ENCODE data around the gene GPR4. TPM values are rescaled to one million over a fixed set of nuclear protein-coding genes. Genes with fewer than 3 reads are reported as not detected.

Gene GPR4
- total and polyA plus RNA-seq, 2 donors, result 0.32 to 3.7 TPM

- H3K36me3 ChIP-seq (ENCODE audit: insufficient read depth), result no peaks in the 10 kb centered on the region
- WGBS, result 85% methylated on average over 4 of the region's 4 CpGs
These were observed 12.2 kb downstream of the GPR4 start for GRCh38 chr19:45589768-45590167.

GRCh38 chr19:45587873-45588272 is 14.1 kb downstream of the GPR4 start:
- Histone ChIP-seq H3K36me3 (ENCODE audit: insufficient read depth) (no peaks in the 10 kb centered on the region), H3K4me3 (ENCODE audit: low read depth, low read length) (no peak overlapping the region), H3K4me1 (ENCODE audit: insufficient read depth) (no peaks in the 10 kb centered on the region), H3K27ac (ENCODE audit: low read depth) (no peak overlapping the region)
- 59% methylated on average over 4 of the region's 4 CpGs for WGBS
- DNase-seq (ENCODE audit: extremely low spot score), result no peak

More at GRCh38 chr19:45589768-45590167, 12.2 kb downstream of the GPR4 start:
- H3K4me3 ChIP-seq (ENCODE audit: low read depth, low read length), result no peak overlapping the region
- H3K27ac ChIP-seq (ENCODE audit: low read depth), result no peak overlapping the region
- no peak for DNase-seq (ENCODE audit: extremely low spot score)
- H3K4me1 ChIP-seq (ENCODE audit: insufficient read depth), result no peaks in the 10 kb centered on the region

- H3K27ac ChIP-seq (ENCODE audit: low read depth), result peak overlapping the region; percentile 87
- no peak for DNase-seq (ENCODE audit: extremely low spot score)
- 24% methylated on average over 7 of the region's 7 CpGs for WGBS
- peak overlapping the region; percentile 43 for H3K4me3 ChIP-seq (ENCODE audit: low read depth, low read length)
- no peaks in the 10 kb centered on the region for H3K36me3 ChIP-seq (ENCODE audit: insufficient read depth)
- H3K4me1 ChIP-seq (ENCODE audit: insufficient read depth), result no peaks in the 10 kb centered on the region
These were observed 16.8 kb downstream of the GPR4 start for GRCh38 chr19:45585158-45585577.

GRCh38 chr19:45584332-45585157 is 17.5 kb downstream of the GPR4 start, which contains the start of gene OPA3:
OPA3 (minus strand) TSS chr19:45584802; CDS start chr19:45584764, 38 bp downstream.
- peak within 1 kb of the TSS; percentile 91 for H3K27ac ChIP-seq (ENCODE audit: low read depth)
- under 1% methylated on average over 63 of the region's 63 CpGs for WGBS
- no peaks in the 10 kb centered on the region for H3K4me1 ChIP-seq (ENCODE audit: insufficient read depth)
- H3K36me3 ChIP-seq (ENCODE audit: insufficient read depth), result no peaks in the 10 kb centered on the region
- peak within 1 kb of the TSS; percentile 49 for H3K4me3 ChIP-seq (ENCODE audit: low read depth, low read length)
- peak; percentile 99 for DNase-seq (ENCODE audit: extremely low spot score)

GRCh38 chr19:45581576-45581975 is 20.4 kb downstream of the GPR4 start:
- no peak for DNase-seq (ENCODE audit: extremely low spot score)
- Histone ChIP-seq H3K36me3 (ENCODE audit: insufficient read depth) (no peaks in the 10 kb centered on the region), H3K4me3 (ENCODE audit: low read depth, low read length) (no peak overlapping the region), H3K27ac (ENCODE audit: low read depth) (no peak overlapping the region), H3K4me1 (ENCODE audit: insufficient read depth) (peaks cover 2% of the 10 kb centered on the region)
- 92% methylated on average over 7 of the region's 7 CpGs for WGBS

- Histone ChIP-seq H3K4me3 (ENCODE audit: low read depth, low read length) (no peak overlapping the region), H3K36me3 (ENCODE audit: insufficient read depth) (no peaks in the 10 kb centered on the region), H3K4me1 (ENCODE audit: insufficient read depth) (peaks cover 3% of the 10 kb centered on the region), H3K27ac (ENCODE audit: low read depth) (no peak overlapping the region)
- no peak for DNase-seq (ENCODE audit: extremely low spot score)
- WGBS, result 36% methylated on average over 5 of the region's 5 CpGs
These were observed 23.2 kb downstream of the GPR4 start for GRCh38 chr19:45578861-45579260.

GRCh38 chr19:45577111-45577905 is 24.7 kb downstream of the GPR4 start:
- no peaks in the 10 kb centered on the region for H3K36me3 ChIP-seq (ENCODE audit: insufficient read depth)
- no peak overlapping the region for H3K27ac ChIP-seq (ENCODE audit: low read depth)
- H3K4me1 ChIP-seq (ENCODE audit: insufficient read depth), result peaks cover 3% of the 10 kb centered on the region
- WGBS, result 34% methylated on average over 11 of the region's 11 CpGs
- peak; percentile 46 for DNase-seq (ENCODE audit: extremely low spot score)
- no peak overlapping the region for H3K4me3 ChIP-seq (ENCODE audit: low read depth, low read length)

- no peak for DNase-seq (ENCODE audit: extremely low spot score)
- Histone ChIP-seq H3K27ac (ENCODE audit: low read depth) (no peak overlapping the region), H3K4me1 (ENCODE audit: insufficient read depth) (peaks cover 3% of the 10 kb centered on the region), H3K4me3 (ENCODE audit: low read depth, low read length) (no peak overlapping the region), H3K36me3 (ENCODE audit: insufficient read depth) (no peaks in the 10 kb centered on the region)
- WGBS, result 45% methylated on average over 3 of the region's 3 CpGs
These were observed 25.3 kb downstream of the GPR4 start for GRCh38 chr19:45576682-45577081.

- WGBS, result 89% methylated on average over 5 of the region's 5 CpGs
- H3K4me1 ChIP-seq (ENCODE audit: insufficient read depth), result peaks cover 3% of the 10 kb centered on the region
- H3K36me3 ChIP-seq (ENCODE audit: insufficient read depth), result no peaks in the 10 kb centered on the region
- no peak overlapping the region for H3K27ac ChIP-seq (ENCODE audit: low read depth)
- no peak overlapping the region for H3K4me3 ChIP-seq (ENCODE audit: low read depth, low read length)
- DNase-seq (ENCODE audit: extremely low spot score), result no peak
These were observed 26.8 kb downstream of the GPR4 start for GRCh38 chr19:45575216-45575615.

GRCh38 chr19:45574526-45574925 is 27.5 kb downstream of the GPR4 start:
- 84% methylated on average over 4 of the region's 4 CpGs for WGBS
- Histone ChIP-seq H3K4me3 (ENCODE audit: low read depth, low read length) (no peak overlapping the region), H3K4me1 (ENCODE audit: insufficient read depth) (peaks cover 3% of the 10 kb centered on the region)

GRCh38 chr19:45571457-45572220 is 30.4 kb downstream of the GPR4 start:
- DNase-seq (ENCODE audit: extremely low spot score), result no peak
- Histone ChIP-seq H3K4me3 (ENCODE audit: low read depth, low read length) (no peak overlapping the region), H3K36me3 (ENCODE audit: insufficient read depth) (no peaks in the 10 kb centered on the region), H3K4me1 (ENCODE audit: insufficient read depth) (peaks cover 2% of the 10 kb centered on the region), H3K27ac (ENCODE audit: low read depth) (no peak overlapping the region)
- WGBS, result 81% methylated on average over 8 of the region's 8 CpGs

More at GRCh38 chr19:45574526-45574925, 27.5 kb downstream of the GPR4 start:
- Histone ChIP-seq H3K27ac (ENCODE audit: low read depth) (no peak overlapping the region), H3K36me3 (ENCODE audit: insufficient read depth) (no peaks in the 10 kb centered on the region)
- DNase-seq (ENCODE audit: extremely low spot score), result no peak

GRCh38 chr19:45569619-45570421 is 32.2 kb downstream of the GPR4 start:
- no peak overlapping the region for H3K27ac ChIP-seq (ENCODE audit: low read depth)
- DNase-seq (ENCODE audit: extremely low spot score), result no peak
- H3K36me3 ChIP-seq (ENCODE audit: insufficient read depth), result no peaks in the 10 kb centered on the region
- H3K4me1 ChIP-seq (ENCODE audit: insufficient read depth), result no peaks in the 10 kb centered on the region
- WGBS, result 59% methylated on average over 15 of the region's 15 CpGs
- no peak overlapping the region for H3K4me3 ChIP-seq (ENCODE audit: low read depth, low read length)

- Histone ChIP-seq H3K4me1 (ENCODE audit: insufficient read depth) (no peaks in the 10 kb centered on the region), H3K36me3 (ENCODE audit: insufficient read depth) (no peaks in the 10 kb centered on the region), H3K4me3 (ENCODE audit: low read depth, low read length) (no peak overlapping the region), H3K27ac (ENCODE audit: low read depth) (no peak overlapping the region)
- 82% methylated on average over 3 of the region's 3 CpGs for WGBS
- no peak for DNase-seq (ENCODE audit: extremely low spot score)
These were observed 33.3 kb downstream of the GPR4 start for GRCh38 chr19:45568732-45569131.

Data from urinary bladder (tissue), 4 donors.